Liver (tissue), 9 donors: ENCODE results near the gene BRME1. TPM values are rescaled to one million over a fixed set of nuclear protein-coding genes. Genes with fewer than 3 reads are reported as not detected.
"Not testable (repeated sequence)": the region's sequence is repeated elsewhere in the genome, so short reads cannot be mapped to it uniquely, and the experiment has no call there.

Experiments used
- DNase-seq: peaks from one replicate; pipeline ENCODE4 v3.0.0-alpha.2; 2017; ENCODE audit warnings: low spot score
- H3K27ac ChIP-seq, 2 donors: one replicate each; pipeline ENCODE4 v1.7.0; 2013; ENCODE audit warnings: inconsistent platforms in 2 of 2, low read length in 2 of 2, control low read depth in 1 of 2, low read depth in 1 of 2, mild to moderate bottlenecking in 1 of 2
- H3K27me3 ChIP-seq, 4 donors: one replicate each; pipeline versions ENCODE4 v1.6.1 to v1.7.0; 2013; ENCODE audit warnings: low read length in 3 of 4, inconsistent platforms in 1 of 4, mild to moderate bottlenecking in 1 of 4, moderate library complexity in 1 of 4; ENCODE audit not compliant: control insufficient read depth in 4 of 4, insufficient read depth in 4 of 4
- H3K36me3 ChIP-seq, 4 donors: one replicate each; pipeline versions ENCODE4 v1.6.1 to v1.7.0; 2013; ENCODE audit warnings: low read length in 3 of 4, mild to moderate bottlenecking in 3 of 4, low read depth in 1 of 4, moderate library complexity in 1 of 4; ENCODE audit not compliant: control insufficient read depth in 4 of 4, insufficient read depth in 3 of 4
- H3K4me1 ChIP-seq, 4 donors: one replicate each; pipeline versions ENCODE4 v1.6.1 to v1.7.0; 2013; ENCODE audit warnings: low read length in 3 of 4, mild to moderate bottlenecking in 3 of 4, moderate library complexity in 1 of 4; ENCODE audit not compliant: control insufficient read depth in 4 of 4, insufficient read depth in 4 of 4
- H3K4me3 ChIP-seq, 3 donors: one replicate each; pipeline versions ENCODE4 v1.6.1 to v1.7.0; 2013; ENCODE audit warnings: low read length in 3 of 3, control low read depth in 1 of 3, low read depth in 1 of 3, mild to moderate bottlenecking in 1 of 3
- H3K9ac ChIP-seq, 2 donors: one replicate each; pipeline ENCODE4 v1.7.0; 2013; ENCODE audit warnings: low read length in 2 of 2, mild to moderate bottlenecking in 2 of 2, moderate library complexity in 2 of 2, control low read depth in 1 of 2, low read depth in 1 of 2
- H3K9me3 ChIP-seq, 4 donors: one replicate each; pipeline versions ENCODE4 v1.6.1 to v1.7.0; 2013; ENCODE audit warnings: low read length in 3 of 4; ENCODE audit not compliant: control insufficient read depth in 4 of 4
- CTCF ChIP-seq: fragments of 150-350 bp; IDR thresholded peaks from 2 replicates; pipeline ENCODE4 v1.5.1; 2017; ENCODE audit warnings: improper control_type of control experiment, low read depth, low read length; ENCODE audit not compliant: missing input control
- FOXA1 ChIP-seq: IDR thresholded peaks from 2 replicates; pipeline ENCODE4 v1.6.1; 2016; ENCODE audit warnings: antibody characterized with exemption
- GABPA ChIP-seq, 2 donors: IDR thresholded peaks in 1 of 2; conservative IDR thresholded peaks in 1 of 2; 2 replicates each; pipeline ENCODE4 v1.6.1; 2016; ENCODE audit warnings: antibody characterized with exemption in 2 of 2, mild to moderate bottlenecking in 1 of 2, moderate library complexity in 1 of 2
- HNF4A ChIP-seq, 2 donors: conservative IDR thresholded peaks; 2 replicates each; pipeline ENCODE4 v1.6.1; 2016; ENCODE audit warnings: antibody characterized with exemption in 2 of 2, mild to moderate bottlenecking in 2 of 2
- HNF4G ChIP-seq: IDR thresholded peaks from 2 replicates; pipeline ENCODE4 v1.6.1; 2016; ENCODE audit warnings: antibody characterized with exemption
- JUND ChIP-seq, 2 donors: IDR thresholded peaks; 2 replicates each; pipeline ENCODE4 v1.6.1; 2016; ENCODE audit warnings: antibody characterized with exemption in 2 of 2
- NR2F2 ChIP-seq: IDR thresholded peaks from 2 replicates; pipeline ENCODE4 v1.6.1; 2016; ENCODE audit warnings: antibody characterized with exemption
- RAD21 ChIP-seq, 2 donors: IDR thresholded peaks; 2 replicates each; pipeline ENCODE4 v1.6.1; 2016; ENCODE audit warnings: antibody characterized with exemption in 2 of 2, mild to moderate bottlenecking in 2 of 2
- RXRA ChIP-seq, 2 donors: IDR thresholded peaks; 2 replicates each; pipeline ENCODE4 v1.6.1; 2017 to 2018; ENCODE audit warnings: antibody characterized with exemption in 2 of 2, mild to moderate bottlenecking in 1 of 2
- TAF1 ChIP-seq: conservative IDR thresholded peaks from 2 replicates; pipeline ENCODE4 v1.6.1; 2016; ENCODE audit warnings: antibody characterized with exemption, mild to moderate bottlenecking
- YY1 ChIP-seq: IDR thresholded peaks from 2 replicates; pipeline ENCODE4 v1.6.1; 2016; ENCODE audit warnings: antibody characterized with exemption, mild to moderate bottlenecking
- ZBTB33 ChIP-seq: IDR thresholded peaks from 2 replicates; pipeline ENCODE4 v1.6.1; 2016; ENCODE audit warnings: antibody characterized with exemption
- WGBS: extraction: QIAGEN DNeasy Blood & Tissue Kit; methylation state at CpG from one replicate; pipeline ENCODE4 v1.1.7; 2013; 5-methylcytosine and 5-hydroxymethylcytosine counted together
- polyA plus RNA-seq, 2 donors: library from polyadenylated mRNA; stranded (reverse) in 1 of 2; unstranded in 1 of 2; fragments of 200-250 nt in 1 of 2; fragments of >200 nt in 1 of 2; fragmentation: Nextera tagmentation in 1 of 2; extraction: Ambion mirVana in 1 of 2; gene quantifications; one replicate each; pipeline versions ENCODE4 v1.2.1 to v1.2.3, GENCODE V29; 2013 to 2015
- total RNA-seq, 2 donors: library from RNA; depleted of rRNA; stranded (reverse); fragments of >200 nt; gene quantifications; one replicate each; pipeline ENCODE4 v1.2.3, GENCODE V29; 2014
- TF ChIP-seq, protein P1 (sequence below): IDR thresholded peaks from 2 replicates; pipeline ENCODE4 v1.6.1; 2016; ENCODE audit warnings: antibody characterized with exemption
- TF ChIP-seq, protein P2 (sequence below): IDR thresholded peaks from 2 replicates; pipeline ENCODE4 v1.6.1; 2016; ENCODE audit warnings: antibody characterized with exemption, mild to moderate bottlenecking
- donor health status: healthy.
- donor health status: healthy.
- donor health status: healthy.
- donor health status: healthy.
- donor health status: healthy.

BRME1 gene
- total and polyA plus RNA-seq, 4 donors = 0.42 to 5.3 (median 0.48) TPM

GRCh38 chr19:13859361-13859880 is 46.5 kb downstream of the BRME1 start:
- peaks cover 4 to 9% (median 5%) of the 10 kb centered on the region in 4 donors for H3K4me1 ChIP-seq
- H3K27ac ChIP-seq = no peak overlapping the region
- H3K4me3 ChIP-seq = no peak overlapping the region
- TF ChIP-seq FOXA1 = no peak
- TF ChIP-seq ZBTB33 = no peak
- TF ChIP-seq, protein P1, sequence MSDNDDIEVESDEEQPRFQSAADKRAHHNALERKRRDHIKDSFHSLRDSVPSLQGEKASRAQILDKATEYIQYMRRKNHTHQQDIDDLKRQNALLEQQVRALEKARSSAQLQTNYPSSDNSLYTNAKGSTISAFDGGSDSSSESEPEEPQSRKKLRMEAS = no peak
- TF ChIP-seq NR2F2 = no peak
- H3K27me3 ChIP-seq = peaks cover 0 to 5% (median 0%) of the 10 kb centered on the region in 4 donors
- DNase-seq = no peak
- 95% methylated on average over 3 of the region's 3 CpGs for WGBS
- no peaks in the 10 kb centered on the region for H3K36me3 ChIP-seq
- no peaks in the 10 kb centered on the region for H3K9me3 ChIP-seq
- no peak overlapping the region for H3K9ac ChIP-seq

GRCh38 chr19:13856497-13856896 is 49.4 kb downstream of the BRME1 start:
- H3K4me3 ChIP-seq = no peak overlapping the region
- peaks cover 0 to 1% (median 0%) of the 10 kb centered on the region in 4 donors for H3K4me1 ChIP-seq
- DNase-seq = no peak
- no peaks in the 10 kb centered on the region for H3K27me3 ChIP-seq
- 46% methylated on average over 2 of the region's 2 CpGs for WGBS
- no peak overlapping the region for H3K27ac ChIP-seq
- no peaks in the 10 kb centered on the region for H3K36me3 ChIP-seq
- no peaks in the 10 kb centered on the region for H3K9me3 ChIP-seq
- TF ChIP-seq YY1 = no peak
- TF ChIP-seq HNF4G = no peak
- no peak for TF ChIP-seq NR2F2
- no peak for TF ChIP-seq CTCF
- TF ChIP-seq JUND (IDR thresholded peaks at IDR 0.05) = no peak
- TF ChIP-seq HNF4A (conservative IDR thresholded peaks at IDR 0.05) = no peak
- no peak for TF ChIP-seq RAD21 (IDR thresholded peaks at IDR 0.05)
- TF ChIP-seq, protein P1 = no peak
- no peak for TF ChIP-seq RXRA (IDR thresholded peaks at IDR 0.05)
- no peak for TF ChIP-seq TAF1
- no peak for TF ChIP-seq GABPA (IDR thresholded peaks at IDR 0.05 in 1 of 2, conservative IDR thresholded peaks at IDR 0.05 in 1 of 2)
- TF ChIP-seq, protein P2, sequence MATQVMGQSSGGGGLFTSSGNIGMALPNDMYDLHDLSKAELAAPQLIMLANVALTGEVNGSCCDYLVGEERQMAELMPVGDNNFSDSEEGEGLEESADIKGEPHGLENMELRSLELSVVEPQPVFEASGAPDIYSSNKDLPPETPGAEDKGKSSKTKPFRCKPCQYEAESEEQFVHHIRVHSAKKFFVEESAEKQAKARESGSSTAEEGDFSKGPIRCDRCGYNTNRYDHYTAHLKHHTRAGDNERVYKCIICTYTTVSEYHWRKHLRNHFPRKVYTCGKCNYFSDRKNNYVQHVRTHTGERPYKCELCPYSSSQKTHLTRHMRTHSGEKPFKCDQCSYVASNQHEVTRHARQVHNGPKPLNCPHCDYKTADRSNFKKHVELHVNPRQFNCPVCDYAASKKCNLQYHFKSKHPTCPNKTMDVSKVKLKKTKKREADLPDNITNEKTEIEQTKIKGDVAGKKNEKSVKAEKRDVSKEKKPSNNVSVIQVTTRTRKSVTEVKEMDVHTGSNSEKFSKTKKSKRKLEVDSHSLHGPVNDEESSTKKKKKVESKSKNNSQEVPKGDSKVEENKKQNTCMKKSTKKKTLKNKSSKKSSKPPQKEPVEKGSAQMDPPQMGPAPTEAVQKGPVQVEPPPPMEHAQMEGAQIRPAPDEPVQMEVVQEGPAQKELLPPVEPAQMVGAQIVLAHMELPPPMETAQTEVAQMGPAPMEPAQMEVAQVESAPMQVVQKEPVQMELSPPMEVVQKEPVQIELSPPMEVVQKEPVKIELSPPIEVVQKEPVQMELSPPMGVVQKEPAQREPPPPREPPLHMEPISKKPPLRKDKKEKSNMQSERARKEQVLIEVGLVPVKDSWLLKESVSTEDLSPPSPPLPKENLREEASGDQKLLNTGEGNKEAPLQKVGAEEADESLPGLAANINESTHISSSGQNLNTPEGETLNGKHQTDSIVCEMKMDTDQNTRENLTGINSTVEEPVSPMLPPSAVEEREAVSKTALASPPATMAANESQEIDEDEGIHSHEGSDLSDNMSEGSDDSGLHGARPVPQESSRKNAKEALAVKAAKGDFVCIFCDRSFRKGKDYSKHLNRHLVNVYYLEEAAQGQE = no peak
- no peak for TF ChIP-seq ZBTB33
- H3K9ac ChIP-seq = no peak overlapping the region

DNA sequence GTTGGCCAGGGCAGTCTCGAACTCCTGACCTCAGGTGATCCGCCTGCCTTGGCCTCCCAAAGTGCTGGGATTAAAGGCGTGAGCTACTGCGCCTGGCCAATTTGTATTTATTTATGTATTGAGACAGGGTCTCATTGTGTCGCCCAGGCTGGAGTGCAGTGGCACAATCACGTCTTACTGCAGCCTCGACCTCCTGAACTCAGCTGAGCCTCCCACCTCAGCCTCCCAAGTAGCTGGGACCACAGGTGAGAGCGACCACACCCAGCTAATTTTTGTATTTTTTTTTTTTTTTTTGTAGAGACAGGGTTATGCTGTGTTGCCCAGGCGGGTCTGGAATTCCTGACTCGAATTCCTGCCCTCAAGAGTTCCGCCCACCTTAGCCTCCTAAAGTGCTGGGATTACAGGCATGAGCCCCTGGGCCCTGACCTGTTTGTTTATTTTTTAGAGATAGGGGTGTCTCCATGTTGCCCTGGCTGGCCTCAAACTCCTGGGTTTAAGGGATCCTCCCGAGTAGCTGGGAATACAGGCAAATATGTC is 53.7 kb downstream of the BRME1 start:
- DNase-seq, H3K27ac ChIP-seq: not testable (repeated sequence)
- WGBS = 77% methylated on average over 12 of the region's 12 CpGs

More for the DNA sequence above, 53.7 kb downstream of the BRME1 start:
- H3K9ac ChIP-seq, H3K4me3 ChIP-seq, H3K36me3 ChIP-seq, H3K9me3 ChIP-seq, H3K4me1 ChIP-seq, H3K27me3 ChIP-seq: not testable (repeated sequence)
